K562 (cell line): ENCODE data around the gene MAP2K7. TPM values are rescaled to one million over a fixed set of nuclear protein-coding genes. Genes with fewer than 3 reads are reported as not detected.
A peak's percentile ranks its signal among the peaks of the same experiment; 100 is the strongest.

Experiments
- BRCA1 ChIP-seq, 2 experiments: fragments of 450-650 bp in 1 of 2; sonication (generic) in 1 of 2; formaldehyde crosslinking in 1 of 2; IDR thresholded peaks; 2 replicates each; pipeline versions ENCODE4 v1.5.0 to v1.6.1; 2017 to 2020; ENCODE audit warnings: mild to moderate bottlenecking in 1 of 2, missing genetic modification reagents in 1 of 2
- CEBPB ChIP-seq: fragments of 450-650 bp; IDR thresholded peaks from 2 replicates; pipeline ENCODE4 v1.6.1; 2016; ENCODE audit warnings: missing genetic modification characterization, missing compliant biosample characterization
- GTF2A2 ChIP-seq: IDR thresholded peaks from 2 replicates; pipeline ENCODE4 v1.6.1; 2016; ENCODE audit warnings: mild to moderate bottlenecking, missing genetic modification characterization, missing compliant biosample characterization
- JUND ChIP-seq, 2 experiments: IDR thresholded peaks; 2 replicates in 1 of 2; 3 replicates in 1 of 2; pipeline ENCODE4 v1.6.1; 2011; ENCODE audit warnings: borderline replicate concordance in 2 of 2, low read depth in 2 of 2, low read length in 2 of 2, improper control_type of control experiment in 1 of 2, missing biosample characterization in 1 of 2, missing genetic modification characterization in 1 of 2, missing genetic modification reagents in 1 of 2
- NCOA4 ChIP-seq: fragments of 450-650 bp; IDR thresholded peaks from 2 replicates; pipeline ENCODE4 v1.6.1; 2018; ENCODE audit warnings: mild to moderate bottlenecking; ENCODE audit not compliant: partially characterized antibody
- RNF2 ChIP-seq: sonication (generic); IDR thresholded peaks from 2 replicates; pipeline ENCODE4 v1.6.1; 2016
- SETDB1 ChIP-seq: IDR thresholded peaks from one replicate; pipeline ENCODE4 v1.6.1; 2012; ENCODE audit warnings: low read length, control low read depth, inconsistent platforms
- SMARCB1 ChIP-seq: IDR thresholded peaks from 2 replicates; pipeline ENCODE4 v1.6.1; 2011; ENCODE audit warnings: improper control_type of control experiment, low read depth; ENCODE audit not compliant: insufficient read length
- polyA plus RNA-seq, 8 experiments: library from polyadenylated mRNA; depleted of rRNA in 4 of 8; stranded (reverse) in 5 of 8; unstranded in 3 of 8; fragments of >200 nt; fragmentation: Nextera tagmentation in 2 of 8; fragmentation: Illumina TruSeq in 1 of 8; extraction: Ambion mirVana in 2 of 8; extraction: Trizol in 1 of 8; gene quantifications; 2 replicates each; pipeline versions ENCODE4 v1.2.1 to v1.2.3, GENCODE V29; 2011 to 2014; ENCODE audit warnings: inconsistent platforms in 1 of 8, missing spikeins in 1 of 8
- total RNA-seq, 7 experiments: library from RNA; depleted of rRNA in 6 of 7; stranded (reverse); fragments of >200 nt in 6 of 7; fragmentation: Illumina TruSeq in 2 of 7; extraction: Trizol in 2 of 7; gene quantifications; 2 replicates each; pipeline versions ENCODE4 v1.2.1 to v1.2.3, GENCODE V29; 2011 to 2021; ENCODE audit warnings: low replicate concordance in 1 of 7
- TF ChIP-seq, protein P1 (sequence below), 2 experiments: fragments of 450-650 bp in 1 of 2; sonication (generic) in 1 of 2; formaldehyde crosslinking in 1 of 2; IDR thresholded peaks; 2 replicates each; pipeline versions ENCODE4 v1.7.1 to v1.9.0; 2016 to 2022; ENCODE audit warnings: inconsistent platforms in 1 of 2, mild to moderate bottlenecking in 1 of 2, missing genetic modification reagents in 1 of 2
- TF ChIP-seq, protein P2 (sequence below): sonication (generic); formaldehyde crosslinking; IDR thresholded peaks from 2 replicates; pipeline ENCODE4 v1.8.1; 2022; ENCODE audit warnings: missing genetic modification reagents
- TF ChIP-seq, protein P3 (sequence below): sonication (generic); formaldehyde crosslinking; IDR thresholded peaks from 2 replicates; pipeline ENCODE4 v1.8.1; 2023; ENCODE audit warnings: mild to moderate bottlenecking, missing genetic modification reagents
- TF ChIP-seq, protein P4 (sequence below), 2 experiments: fragments of 450-650 bp; IDR thresholded peaks; 2 replicates each; pipeline ENCODE4 v1.6.1; 2016

The MAP2K7 gene
- total and polyA plus RNA-seq, 9 of the 15 experiments (the other 6 are each of a cell fraction or from before 2014, with no cell fraction given) = 0.51 to 45.8 (median 14.1) TPM

DNA sequence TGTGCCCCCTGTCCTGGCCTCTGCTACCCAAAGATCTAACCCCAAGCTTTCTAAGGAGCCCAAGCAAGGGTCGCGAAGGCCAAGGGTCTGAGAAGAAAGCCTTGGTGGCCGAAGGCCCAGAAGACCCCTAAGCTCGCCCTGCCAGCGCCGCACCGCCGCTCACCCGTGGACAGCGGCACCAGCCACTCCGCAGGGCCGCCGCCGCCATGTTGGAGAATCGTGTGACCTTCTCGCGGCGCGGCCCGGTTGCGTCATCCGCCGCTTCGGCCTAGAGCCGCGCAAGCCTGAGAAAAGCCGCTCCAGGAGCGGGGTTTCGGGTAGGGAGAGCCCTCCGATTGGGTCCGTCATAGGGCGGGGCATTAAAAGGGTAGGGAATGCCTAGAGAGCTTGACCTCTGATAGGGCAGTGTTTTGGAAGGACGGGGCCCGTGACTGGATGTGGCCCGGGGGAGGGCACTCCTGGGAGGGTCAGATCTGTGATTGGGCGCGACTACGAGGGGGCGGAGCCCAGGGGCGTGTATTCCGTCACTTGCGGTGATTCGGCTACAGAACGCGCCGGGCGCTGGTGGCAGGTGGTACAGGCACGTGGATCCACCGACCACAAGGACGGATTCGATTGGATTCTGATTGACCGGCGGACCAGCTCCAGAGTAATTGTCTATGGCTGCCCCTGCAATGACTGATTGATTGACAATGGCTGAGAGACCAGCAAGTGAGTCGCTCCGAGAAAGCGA, 39.9 kb downstream of the MAP2K7 start, which contains the start of gene TIMM44 (continued):
- TF ChIP-seq, protein P1, sequence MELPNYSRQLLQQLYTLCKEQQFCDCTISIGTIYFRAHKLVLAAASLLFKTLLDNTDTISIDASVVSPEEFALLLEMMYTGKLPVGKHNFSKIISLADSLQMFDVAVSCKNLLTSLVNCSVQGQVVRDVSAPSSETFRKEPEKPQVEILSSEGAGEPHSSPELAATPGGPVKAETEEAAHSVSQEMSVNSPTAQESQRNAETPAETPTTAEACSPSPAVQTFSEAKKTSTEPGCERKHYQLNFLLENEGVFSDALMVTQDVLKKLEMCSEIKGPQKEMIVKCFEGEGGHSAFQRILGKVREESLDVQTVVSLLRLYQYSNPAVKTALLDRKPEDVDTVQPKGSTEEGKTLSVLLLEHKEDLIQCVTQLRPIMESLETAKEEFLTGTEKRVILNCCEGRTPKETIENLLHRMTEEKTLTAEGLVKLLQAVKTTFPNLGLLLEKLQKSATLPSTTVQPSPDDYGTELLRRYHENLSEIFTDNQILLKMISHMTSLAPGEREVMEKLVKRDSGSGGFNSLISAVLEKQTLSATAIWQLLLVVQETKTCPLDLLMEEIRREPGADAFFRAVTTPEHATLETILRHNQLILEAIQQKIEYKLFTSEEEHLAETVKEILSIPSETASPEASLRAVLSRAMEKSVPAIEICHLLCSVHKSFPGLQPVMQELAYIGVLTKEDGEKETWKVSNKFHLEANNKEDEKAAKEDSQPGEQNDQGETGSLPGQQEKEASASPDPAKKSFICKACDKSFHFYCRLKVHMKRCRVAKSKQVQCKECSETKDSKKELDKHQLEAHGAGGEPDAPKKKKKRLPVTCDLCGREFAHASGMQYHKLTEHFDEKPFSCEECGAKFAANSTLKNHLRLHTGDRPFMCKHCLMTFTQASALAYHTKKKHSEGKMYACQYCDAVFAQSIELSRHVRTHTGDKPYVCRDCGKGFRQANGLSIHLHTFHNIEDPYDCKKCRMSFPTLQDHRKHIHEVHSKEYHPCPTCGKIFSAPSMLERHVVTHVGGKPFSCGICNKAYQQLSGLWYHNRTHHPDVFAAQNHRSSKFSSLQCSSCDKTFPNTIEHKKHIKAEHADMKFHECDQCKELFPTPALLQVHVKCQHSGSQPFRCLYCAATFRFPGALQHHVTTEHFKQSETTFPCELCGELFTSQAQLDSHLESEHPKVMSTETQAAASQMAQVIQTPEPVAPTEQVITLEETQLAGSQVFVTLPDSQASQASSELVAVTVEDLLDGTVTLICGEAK (IDR thresholded peaks at IDR 0.05) = no peak
- TF ChIP-seq, protein P1 (CRISPR knock-in tag; IDR thresholded peaks at IDR 0.05) = no peak
- TF ChIP-seq JUND (IDR thresholded peaks at IDR 0.05; ENCODE audit: borderline replicate concordance, low read depth, low read length) = peak; percentile 94
- TF ChIP-seq JUND (tag; IDR thresholded peaks at IDR 0.05; ENCODE audit: borderline replicate concordance, low read depth, low read length) = peak; percentile 37; the same call in 1 of the 3 replicates
- TF ChIP-seq, protein P2, sequence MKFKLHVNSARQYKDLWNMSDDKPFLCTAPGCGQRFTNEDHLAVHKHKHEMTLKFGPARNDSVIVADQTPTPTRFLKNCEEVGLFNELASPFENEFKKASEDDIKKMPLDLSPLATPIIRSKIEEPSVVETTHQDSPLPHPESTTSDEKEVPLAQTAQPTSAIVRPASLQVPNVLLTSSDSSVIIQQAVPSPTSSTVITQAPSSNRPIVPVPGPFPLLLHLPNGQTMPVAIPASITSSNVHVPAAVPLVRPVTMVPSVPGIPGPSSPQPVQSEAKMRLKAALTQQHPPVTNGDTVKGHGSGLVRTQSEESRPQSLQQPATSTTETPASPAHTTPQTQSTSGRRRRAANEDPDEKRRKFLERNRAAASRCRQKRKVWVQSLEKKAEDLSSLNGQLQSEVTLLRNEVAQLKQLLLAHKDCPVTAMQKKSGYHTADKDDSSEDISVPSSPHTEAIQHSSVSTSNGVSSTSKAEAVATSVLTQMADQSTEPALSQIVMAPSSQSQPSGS (CRISPR knock-in tag) = no peak
- TF ChIP-seq NCOA4 = no peak
- TF ChIP-seq GTF2A2 = no peak
- TF ChIP-seq, protein P3, sequence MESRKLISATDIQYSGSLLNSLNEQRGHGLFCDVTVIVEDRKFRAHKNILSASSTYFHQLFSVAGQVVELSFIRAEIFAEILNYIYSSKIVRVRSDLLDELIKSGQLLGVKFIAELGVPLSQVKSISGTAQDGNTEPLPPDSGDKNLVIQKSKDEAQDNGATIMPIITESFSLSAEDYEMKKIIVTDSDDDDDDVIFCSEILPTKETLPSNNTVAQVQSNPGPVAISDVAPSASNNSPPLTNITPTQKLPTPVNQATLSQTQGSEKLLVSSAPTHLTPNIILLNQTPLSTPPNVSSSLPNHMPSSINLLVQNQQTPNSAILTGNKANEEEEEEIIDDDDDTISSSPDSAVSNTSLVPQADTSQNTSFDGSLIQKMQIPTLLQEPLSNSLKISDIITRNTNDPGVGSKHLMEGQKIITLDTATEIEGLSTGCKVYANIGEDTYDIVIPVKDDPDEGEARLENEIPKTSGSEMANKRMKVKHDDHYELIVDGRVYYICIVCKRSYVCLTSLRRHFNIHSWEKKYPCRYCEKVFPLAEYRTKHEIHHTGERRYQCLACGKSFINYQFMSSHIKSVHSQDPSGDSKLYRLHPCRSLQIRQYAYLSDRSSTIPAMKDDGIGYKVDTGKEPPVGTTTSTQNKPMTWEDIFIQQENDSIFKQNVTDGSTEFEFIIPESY (CRISPR knock-in tag) = no peak
- TF ChIP-seq SETDB1 = no peak
- TF ChIP-seq RNF2 = 0 out of 2 replicates have a peak, but pooled peaks have one; percentile 24
- TF ChIP-seq, protein P4, sequence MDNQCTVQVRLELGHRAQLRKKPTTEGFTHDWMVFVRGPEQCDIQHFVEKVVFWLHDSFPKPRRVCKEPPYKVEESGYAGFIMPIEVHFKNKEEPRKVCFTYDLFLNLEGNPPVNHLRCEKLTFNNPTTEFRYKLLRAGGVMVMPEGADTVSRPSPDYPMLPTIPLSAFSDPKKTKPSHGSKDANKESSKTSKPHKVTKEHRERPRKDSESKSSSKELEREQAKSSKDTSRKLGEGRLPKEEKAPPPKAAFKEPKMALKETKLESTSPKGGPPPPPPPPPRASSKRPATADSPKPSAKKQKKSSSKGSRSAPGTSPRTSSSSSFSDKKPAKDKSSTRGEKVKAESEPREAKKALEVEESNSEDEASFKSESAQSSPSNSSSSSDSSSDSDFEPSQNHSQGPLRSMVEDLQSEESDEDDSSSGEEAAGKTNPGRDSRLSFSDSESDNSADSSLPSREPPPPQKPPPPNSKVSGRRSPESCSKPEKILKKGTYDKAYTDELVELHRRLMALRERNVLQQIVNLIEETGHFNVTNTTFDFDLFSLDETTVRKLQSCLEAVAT (IDR thresholded peaks at IDR 0.05) = no peak
- TF ChIP-seq CEBPB (tag) = peak; percentile 99
- no peak for TF ChIP-seq SMARCB1
- no peak for TF ChIP-seq BRCA1 (IDR thresholded peaks at IDR 0.05)
- no peak for TF ChIP-seq BRCA1 (CRISPR knock-in tag; IDR thresholded peaks at IDR 0.05)
